ENCODE results near the gene PRKRA. TPM values are rescaled to one million over a fixed set of nuclear protein-coding genes. Genes with fewer than 3 reads are reported as not detected.

PRKRA gene
- total and polyA plus RNA-seq, 2 of the 8 experiments (the other 6 are each of a cell fraction or from before 2014, with no cell fraction given), result 25.4 to 60.4 TPM

- no peak overlapping the region for H2BK20ac ChIP-seq (ENCODE audit: low read length)
- no peak overlapping the region for H2AFZ ChIP-seq (ENCODE audit: low read length)
- H3K23me2 ChIP-seq (ENCODE audit: low read depth, low read length), result peaks cover 5% of the 10 kb centered on the region
- H3K79me2 ChIP-seq (ENCODE audit: control insufficient read depth in 1 of 2, insufficient read depth in 2 of 2, low read length in 2 of 2), result peaks cover 8 to 26% of the 10 kb centered on the region in 2 experiments
- DNase-seq (ENCODE audit: low read depth in 1 of 2, low spot score in 2 of 2) (no peak), FAIRE-seq (no peak)
- H4K8ac ChIP-seq (ENCODE audit: extremely low read depth, insufficient read depth, low read length), result no peak overlapping the region
- no peak overlapping the region for H4K91ac ChIP-seq (replicated peaks; ENCODE audit: insufficient read length, low read length)
- H3K79me1 ChIP-seq (ENCODE audit: low read depth, low read length), result peaks cover 6% of the 10 kb centered on the region; the same call in 1 of the 2 replicates
- WGBS, 2 experiments (ENCODE audit: extremely low coverage in 1 of 2, insufficient coverage in 1 of 2, insufficient read length in 1 of 2, insufficient replicate concordance in 2 of 2, low coverage in 1 of 2, low lambda C conversion rate in 2 of 2, missing lambda C conversion rate in 1 of 2), result 25% methylated on average over 18 of the region's 18 CpGs; no CpG with 5 or more reads in 1 of the 2 experiments
- POLR2A ChIA-PET (ENCODE audit: partially characterized antibody), result interaction anchor here (0.8 to 3.1 kb wide), 9 partner anchors 8 to 255 kb away, joined by 3 to 23 read pairs (median 9); partner anchors contain the start of genes OSBPL6 and PLEKHA3
- peaks cover 0 to 2% (median 0%) of the 10 kb centered on the region in 4 experiments; a peak in 2 of 7 replicates for H3K4me1 ChIP-seq (replicated peaks in 1 of 4; ENCODE audit: control insufficient read depth in 3 of 4, insufficient read depth in 4 of 4, low read length in 3 of 4)
- H3K27me3 ChIP-seq (replicated peaks in 1 of 4; ENCODE audit: control insufficient read depth in 3 of 4, extremely low read depth in 1 of 4, insufficient read depth in 3 of 4, low read length in 3 of 4), result no peaks in the 10 kb centered on the region
- peak overlapping the region; percentile 67 to 96 (median 92) for H3K4me3 ChIP-seq (ENCODE audit: extremely low read depth in 1 of 4, insufficient read depth in 2 of 4, low read depth in 3 of 4, low read length in 4 of 4)
- H4K5ac ChIP-seq (ENCODE audit: insufficient read length, low read depth, low read length), result no peak overlapping the region
- no peak overlapping the region for H3K56ac ChIP-seq (replicated peaks; ENCODE audit: insufficient read length, low read depth, low read length)
- no peak overlapping the region for H3K14ac ChIP-seq (ENCODE audit: insufficient read length)
- H2AK5ac ChIP-seq (ENCODE audit: low read depth, low read length), result no peak overlapping the region
- H3K18ac ChIP-seq (ENCODE audit: extremely low read depth, low read length), result no peak overlapping the region
- peak overlapping the region; percentile 79 to 92 for H3K4me2 ChIP-seq (ENCODE audit: insufficient read depth in 1 of 2, low read depth in 2 of 2, low read length in 2 of 2)
- H3K4ac ChIP-seq (replicated peaks; ENCODE audit: insufficient read length, low read depth, low read length), result peak overlapping the region; percentile 11
- no peaks in the 10 kb centered on the region for H3K9me3 ChIP-seq (ENCODE audit: insufficient read depth in 2 of 2, low read depth in 1 of 2, low read length in 1 of 2)
- H3K9ac ChIP-seq (replicated peaks in 1 of 4; ENCODE audit: extremely low read depth in 1 of 4, low read depth in 3 of 4, low read length in 3 of 4), result peak overlapping the region; percentile 76 to 99 (median 98)
- H2BK15ac ChIP-seq (ENCODE audit: low read length), result no peak overlapping the region
- H2BK12ac ChIP-seq (ENCODE audit: low read depth, low read length), result no peak overlapping the region
- H3K36me3 ChIP-seq (ENCODE audit: control insufficient read depth in 2 of 4, insufficient read depth in 4 of 4, low read length in 3 of 4), result peaks cover 4 to 35% (median 24%) of the 10 kb centered on the region in 4 experiments
- H3K23ac ChIP-seq (ENCODE audit: insufficient read length), result no peak overlapping the region
- peak overlapping the region; percentile 71 for H2BK5ac ChIP-seq (ENCODE audit: low read depth, low read length)
- no peak overlapping the region for H2BK120ac ChIP-seq (replicated peaks; ENCODE audit: low read depth, low read length)
- peak overlapping the region; percentile 99 for H3K27ac ChIP-seq (ENCODE audit: low read depth, low read length)
- TF ChIP-seq TEAD4 (IDR thresholded peaks at IDR 0.05; ENCODE audit: low read depth, low read length) (no peak), SIN3A (conservative IDR thresholded peaks at IDR 0.05 in 1 of 2, IDR thresholded peaks at IDR 0.05 in 1 of 2; ENCODE audit: low read depth in 1 of 2, low read length in 2 of 2) (0 out of 4 replicates have a peak, but pooled peaks of 1 of the 2 experiments have one; percentile 7)
- CTCF ChIA-PET (ENCODE audit: partially characterized antibody), result interaction anchor here (0.7 to 0.9 kb wide), 3 partner anchors 30 to 73 kb away, joined by 3 to 4 read pairs (median 3); partner anchors contain the start of gene PLEKHA3
- H4K20me1 ChIP-seq (replicated peaks in 1 of 2; ENCODE audit: control insufficient read depth in 1 of 2, insufficient read depth in 2 of 2, low read length in 2 of 2), result peaks cover 4% of the 10 kb centered on the region in 2 experiments
Measured at GRCh38 chr2:178449700-178450523, 1.1 kb downstream of the PRKRA start.

All from H1 (cell line).